ENCODE data around the gene TEX28.

Gene TEX28

GRCh38 chrX:154322890-154323289, 28.0 kb upstream of the TEX28 start:
- no peak overlapping the region for H3K4me3 ChIP-seq (ENCODE audit: low read length)
- no peak overlapping the region for H3K4me2 ChIP-seq (ENCODE audit: low read length)
- no peaks in the 10 kb centered on the region for H3K79me2 ChIP-seq (ENCODE audit: low read length)
- no peaks in the 10 kb centered on the region for H3K9me3 ChIP-seq (ENCODE audit: insufficient read depth, low read length)
- H2AFZ ChIP-seq (ENCODE audit: low read depth, low read length), result no peak overlapping the region
- H3K27me3 ChIP-seq (ENCODE audit: low read depth, low read length), result peaks cover 45% of the 10 kb centered on the region
- H3K9ac ChIP-seq (ENCODE audit: low read length), result no peak overlapping the region
- H3K27ac ChIP-seq (ENCODE audit: low read length), result no peak overlapping the region
- no peaks in the 10 kb centered on the region for H3K36me3 ChIP-seq (replicated peaks; ENCODE audit: low read depth, low read length)
- no peaks in the 10 kb centered on the region for H4K20me1 ChIP-seq (ENCODE audit: insufficient read depth, low read length)
- peaks cover 14% of the 10 kb centered on the region for H3K4me1 ChIP-seq (ENCODE audit: low read length)
- TF ChIP-seq EZH2phosphoT487 (IDR thresholded peaks at IDR 0.05; ENCODE audit: low read depth) (no peak), CTCF (IDR thresholded peaks at IDR 0.05; ENCODE audit: low read depth, low read length) (no peak)

GRCh38 chrX:154321594-154321993, 26.7 kb upstream of the TEX28 start:
- Histone ChIP-seq H3K9me3 (ENCODE audit: insufficient read depth, low read length) (no peaks in the 10 kb centered on the region), H3K4me2 (ENCODE audit: low read length) (peak overlapping the region; percentile 72)
- TF ChIP-seq EZH2phosphoT487 (IDR thresholded peaks at IDR 0.05; ENCODE audit: low read depth) (no peak), CTCF (IDR thresholded peaks at IDR 0.05; ENCODE audit: low read depth, low read length) (peak; percentile 50)

GRCh38 chrX:154321152-154321551, 26.2 kb upstream of the TEX28 start:
- no peak for TF ChIP-seq CTCF (IDR thresholded peaks at IDR 0.05; ENCODE audit: low read depth, low read length)
- Histone ChIP-seq H3K9ac (ENCODE audit: low read length) (no peak overlapping the region), H3K27me3 (ENCODE audit: low read depth, low read length) (peaks cover 40% of the 10 kb centered on the region), H3K36me3 (replicated peaks; ENCODE audit: low read depth, low read length) (no peaks in the 10 kb centered on the region), H3K9me3 (ENCODE audit: insufficient read depth, low read length) (no peaks in the 10 kb centered on the region), H4K20me1 (ENCODE audit: insufficient read depth, low read length) (no peaks in the 10 kb centered on the region), H2AFZ (ENCODE audit: low read depth, low read length) (no peak overlapping the region), H3K4me1 (ENCODE audit: low read length) (peaks cover 14% of the 10 kb centered on the region), H3K79me2 (ENCODE audit: low read length) (no peaks in the 10 kb centered on the region), H3K27ac (ENCODE audit: low read length) (no peak overlapping the region), H3K4me2 (ENCODE audit: low read length) (peak overlapping the region; percentile 72), H3K4me3 (ENCODE audit: low read length) (peak overlapping the region; percentile 50)

More at GRCh38 chrX:154321594-154321993, 26.7 kb upstream of the TEX28 start:
- Histone ChIP-seq H3K4me1 (ENCODE audit: low read length) (peaks cover 14% of the 10 kb centered on the region), H3K79me2 (ENCODE audit: low read length) (no peaks in the 10 kb centered on the region), H3K4me3 (ENCODE audit: low read length) (peak overlapping the region; percentile 50), H3K27ac (ENCODE audit: low read length) (no peak overlapping the region), H3K36me3 (replicated peaks; ENCODE audit: low read depth, low read length) (no peaks in the 10 kb centered on the region), H3K27me3 (ENCODE audit: low read depth, low read length) (peaks cover 43% of the 10 kb centered on the region), H2AFZ (ENCODE audit: low read depth, low read length) (no peak overlapping the region), H4K20me1 (ENCODE audit: insufficient read depth, low read length) (no peaks in the 10 kb centered on the region), H3K9ac (ENCODE audit: low read length) (no peak overlapping the region)

GRCh38 chrX:154320406-154320805, 25.5 kb upstream of the TEX28 start:
- no peak overlapping the region for H3K9ac ChIP-seq (ENCODE audit: low read length)
- no peaks in the 10 kb centered on the region for H3K36me3 ChIP-seq (replicated peaks; ENCODE audit: low read depth, low read length)
- peaks cover 35% of the 10 kb centered on the region for H3K27me3 ChIP-seq (ENCODE audit: low read depth, low read length)
- no peak overlapping the region for H3K4me2 ChIP-seq (ENCODE audit: low read length)
- no peak overlapping the region for H3K27ac ChIP-seq (ENCODE audit: low read length)
- TF ChIP-seq EZH2phosphoT487 (IDR thresholded peaks at IDR 0.05; ENCODE audit: low read depth) (no peak), CTCF (IDR thresholded peaks at IDR 0.05; ENCODE audit: low read depth, low read length) (no peak)
- peaks cover 14% of the 10 kb centered on the region for H3K4me1 ChIP-seq (ENCODE audit: low read length)
- no peaks in the 10 kb centered on the region for H3K9me3 ChIP-seq (ENCODE audit: insufficient read depth, low read length)
- no peaks in the 10 kb centered on the region for H3K79me2 ChIP-seq (ENCODE audit: low read length)
- no peak overlapping the region for H2AFZ ChIP-seq (ENCODE audit: low read depth, low read length)
- H4K20me1 ChIP-seq (ENCODE audit: insufficient read depth, low read length), result no peaks in the 10 kb centered on the region
- no peak overlapping the region for H3K4me3 ChIP-seq (ENCODE audit: low read length)

Data from OCI-LY3 (cell line).